ENCODE measurements around the gene EIF5B.

Gene EIF5B

GRCh38 chr2:99335911-99336803 is 1.0 kb upstream of the EIF5B start, which contains the start of gene TXNDC9:
Gene TXNDC9, minus strand, starts transcription at chr2:99336333. Its CDS starts 3,123 bp downstream, at chr2:99333210.
- H2BK12ac ChIP-seq (ENCODE audit: low read length in 2 of 2) = no peak within 1 kb of the TSS
- under 1% methylated on average over 53 of the region's 60 CpGs for WGBS

GRCh38 chr2:99336804-99337112 is 431 bp upstream of the EIF5B start:
- H2BK15ac ChIP-seq (ENCODE audit: low read depth, poor library complexity, severe bottlenecking) = no peak overlapping the region
- peaks cover 9% of the 10 kb centered on the region for H3K4me1 ChIP-seq (ENCODE audit: control insufficient read depth, insufficient read depth, low read depth, low read length)
- H3K4ac ChIP-seq (ENCODE audit: low read depth in 1 of 2, low read length in 2 of 2) = no peak overlapping the region
- peaks cover 2% of the 10 kb centered on the region for H3K79me1 ChIP-seq (replicated peaks; ENCODE audit: low read length, poor library complexity, severe bottlenecking)
- H2BK120ac ChIP-seq (ENCODE audit: low read depth, low read length) = no peak overlapping the region
- no peak overlapping the region for H4K91ac ChIP-seq (ENCODE audit: low read length)
- H2BK12ac ChIP-seq (ENCODE audit: low read length in 2 of 2) = no peak overlapping the region
- no peak overlapping the region for H2AK5ac ChIP-seq (ENCODE audit: low read length, severe bottlenecking)
- no peak overlapping the region for H3K14ac ChIP-seq (ENCODE audit: low read length in 2 of 2)
- H3K36me3 ChIP-seq (ENCODE audit: control insufficient read depth in 1 of 2, insufficient read depth in 2 of 2, low read depth in 1 of 2, low read length in 2 of 2) = peaks cover 5 to 17% of the 10 kb centered on the region in 2 experiments
- H3K23ac ChIP-seq (ENCODE audit: low read length in 2 of 2) = no peak overlapping the region
- H3K9ac ChIP-seq (ENCODE audit: low read length) = peak overlapping the region; percentile 95
- H3K18ac ChIP-seq (ENCODE audit: low read depth in 1 of 2, low read length in 2 of 2) = peak overlapping the region in 1 of 2 experiments; percentile 28
- no peak for DNase-seq
- H3K9me3 ChIP-seq (ENCODE audit: control insufficient read depth, low read length) = no peaks in the 10 kb centered on the region
- H2AFZ ChIP-seq (ENCODE audit: low read depth, low read length) = no peak overlapping the region
- WGBS = 6% methylated on average over 8 of the region's 8 CpGs
- peak overlapping the region; percentile 89 for H3K27ac ChIP-seq (ENCODE audit: low read length, poor library complexity, severe bottlenecking)
- no peak overlapping the region for H4K8ac ChIP-seq (ENCODE audit: low read length)
- no peaks in the 10 kb centered on the region for H3K27me3 ChIP-seq (ENCODE audit: control insufficient read depth in 1 of 2, insufficient read depth in 1 of 2, low read length in 2 of 2)
- H3K4me3 ChIP-seq (ENCODE audit: insufficient read depth in 1 of 2, low read depth in 1 of 2, low read length in 2 of 2) = peak overlapping the region; percentile 52 to 99
- H2BK5ac ChIP-seq (ENCODE audit: low read depth, low read length, poor library complexity, severe bottlenecking) = peak overlapping the region; percentile 79
- peak overlapping the region; percentile 75 for H3K4me2 ChIP-seq (ENCODE audit: low read length, poor library complexity, severe bottlenecking)

More at GRCh38 chr2:99335911-99336803, 1.0 kb upstream of the EIF5B start, which contains the start of gene TXNDC9:
- peak within 1 kb of the TSS; percentile 69 for H2BK15ac ChIP-seq (ENCODE audit: low read depth, poor library complexity, severe bottlenecking)
- peak within 1 kb of the TSS; percentile 91 to 99 for H3K4me3 ChIP-seq (ENCODE audit: insufficient read depth in 1 of 2, low read depth in 1 of 2, low read length in 2 of 2)
- peaks cover 2% of the 10 kb centered on the region for H3K79me1 ChIP-seq (replicated peaks; ENCODE audit: low read length, poor library complexity, severe bottlenecking)
- H3K9ac ChIP-seq (ENCODE audit: low read length) = peak within 1 kb of the TSS; percentile 96
- peak; percentile 100 for DNase-seq
- peaks cover 9% of the 10 kb centered on the region for H3K4me1 ChIP-seq (ENCODE audit: control insufficient read depth, insufficient read depth, low read depth, low read length)
- H2AFZ ChIP-seq (ENCODE audit: low read depth, low read length) = peak within 1 kb of the TSS; percentile 72
- H4K8ac ChIP-seq (ENCODE audit: low read length) = peak within 1 kb of the TSS; percentile 92
- H4K91ac ChIP-seq (ENCODE audit: low read length) = peak within 1 kb of the TSS; percentile 86
- peak within 1 kb of the TSS; percentile 76 to 99 for H3K18ac ChIP-seq (ENCODE audit: low read depth in 1 of 2, low read length in 2 of 2)
- H3K14ac ChIP-seq (ENCODE audit: low read length in 2 of 2) = peak within 1 kb of the TSS in 1 of 2 experiments; percentile 46
- peak within 1 kb of the TSS in 1 of 2 experiments; percentile 52 for H3K23ac ChIP-seq (ENCODE audit: low read length in 2 of 2)
- peak within 1 kb of the TSS; percentile 58 for H2AK5ac ChIP-seq (ENCODE audit: low read length, severe bottlenecking)
- H3K4ac ChIP-seq (ENCODE audit: low read depth in 1 of 2, low read length in 2 of 2) = peak within 1 kb of the TSS; percentile 51 to 83
- peak within 1 kb of the TSS; percentile 99 for H3K27ac ChIP-seq (ENCODE audit: low read length, poor library complexity, severe bottlenecking)
- H2BK120ac ChIP-seq (ENCODE audit: low read depth, low read length) = peak within 1 kb of the TSS; percentile 34
- H3K9me3 ChIP-seq (ENCODE audit: control insufficient read depth, low read length) = no peaks in the 10 kb centered on the region
- peaks cover 10 to 23% of the 10 kb centered on the region in 2 experiments for H3K36me3 ChIP-seq (ENCODE audit: control insufficient read depth in 1 of 2, insufficient read depth in 2 of 2, low read depth in 1 of 2, low read length in 2 of 2)
- peak within 1 kb of the TSS; percentile 90 for H2BK5ac ChIP-seq (ENCODE audit: low read depth, low read length, poor library complexity, severe bottlenecking)
- H3K27me3 ChIP-seq (ENCODE audit: control insufficient read depth in 1 of 2, insufficient read depth in 1 of 2, low read length in 2 of 2) = no peaks in the 10 kb centered on the region
- peak within 1 kb of the TSS; percentile 75 for H3K4me2 ChIP-seq (ENCODE audit: low read length, poor library complexity, severe bottlenecking)

- Histone ChIP-seq H3K4me2 (ENCODE audit: low read length, poor library complexity, severe bottlenecking) (peak overlapping the region; percentile 91), H2BK120ac (ENCODE audit: low read depth, low read length) (no peak overlapping the region), H4K8ac (ENCODE audit: low read length) (no peak overlapping the region), H3K4me3 (ENCODE audit: insufficient read depth in 1 of 2, low read depth in 1 of 2, low read length in 2 of 2) (peak overlapping the region; percentile 91 to 99), H2AK5ac (ENCODE audit: low read length, severe bottlenecking) (no peak overlapping the region), H3K27ac (ENCODE audit: low read length, poor library complexity, severe bottlenecking) (peak overlapping the region; percentile 67), H4K91ac (ENCODE audit: low read length) (no peak overlapping the region), H3K23ac (ENCODE audit: low read length in 2 of 2) (no peak overlapping the region), H3K79me1 (replicated peaks; ENCODE audit: low read length, poor library complexity, severe bottlenecking) (no peaks in the 10 kb centered on the region), H2BK15ac (ENCODE audit: low read depth, poor library complexity, severe bottlenecking) (no peak overlapping the region), H3K14ac (ENCODE audit: low read length in 2 of 2) (no peak overlapping the region), H2BK12ac (ENCODE audit: low read length in 2 of 2) (no peak overlapping the region), H2AFZ (ENCODE audit: low read depth, low read length) (no peak overlapping the region), H3K9me3 (ENCODE audit: control insufficient read depth, low read length) (no peaks in the 10 kb centered on the region), H3K9ac (ENCODE audit: low read length) (peak overlapping the region; percentile 95), H3K18ac (ENCODE audit: low read depth in 1 of 2, low read length in 2 of 2) (peak overlapping the region; percentile 30 to 54), H3K27me3 (ENCODE audit: control insufficient read depth in 1 of 2, insufficient read depth in 1 of 2, low read length in 2 of 2) (no peaks in the 10 kb centered on the region), H3K36me3 (ENCODE audit: control insufficient read depth in 1 of 2, insufficient read depth in 2 of 2, low read depth in 1 of 2, low read length in 2 of 2) (peaks cover 0 to 4% of the 10 kb centered on the region in 2 experiments), H2BK5ac (ENCODE audit: low read depth, low read length, poor library complexity, severe bottlenecking) (no peak overlapping the region), H3K4me1 (ENCODE audit: control insufficient read depth, insufficient read depth, low read depth, low read length) (peaks cover 9% of the 10 kb centered on the region), H3K4ac (ENCODE audit: low read depth in 1 of 2, low read length in 2 of 2) (peak overlapping the region in 1 of 2 experiments; percentile 47)
- DNase-seq = peak; percentile 41
- 12% methylated on average over 8 of the region's 17 CpGs for WGBS
These were observed 918 bp downstream of the EIF5B start for GRCh38 chr2:99338029-99338585.

- no peak overlapping the region for H4K8ac ChIP-seq (ENCODE audit: low read length)
- no peak overlapping the region for H2BK5ac ChIP-seq (ENCODE audit: low read depth, low read length, poor library complexity, severe bottlenecking)
- H2AK5ac ChIP-seq (ENCODE audit: low read length, severe bottlenecking) = no peak overlapping the region
- H2BK120ac ChIP-seq (ENCODE audit: low read depth, low read length) = no peak overlapping the region
- no peaks in the 10 kb centered on the region for H3K79me1 ChIP-seq (replicated peaks; ENCODE audit: low read length, poor library complexity, severe bottlenecking)
- no peak overlapping the region for H3K23ac ChIP-seq (ENCODE audit: low read length in 2 of 2)
- H3K27me3 ChIP-seq (ENCODE audit: control insufficient read depth in 1 of 2, insufficient read depth in 1 of 2, low read length in 2 of 2) = no peaks in the 10 kb centered on the region
- no peak overlapping the region for H3K4ac ChIP-seq (ENCODE audit: low read depth in 1 of 2, low read length in 2 of 2)
- WGBS = 99% methylated on average over 6 of the region's 8 CpGs
- H3K36me3 ChIP-seq (ENCODE audit: control insufficient read depth in 1 of 2, insufficient read depth in 2 of 2, low read depth in 1 of 2, low read length in 2 of 2) = no peaks in the 10 kb centered on the region
- no peak overlapping the region for H3K4me3 ChIP-seq (ENCODE audit: insufficient read depth in 1 of 2, low read depth in 1 of 2, low read length in 2 of 2)
- peaks cover 7% of the 10 kb centered on the region for H3K4me1 ChIP-seq (ENCODE audit: control insufficient read depth, insufficient read depth, low read depth, low read length)
- H3K27ac ChIP-seq (ENCODE audit: low read length, poor library complexity, severe bottlenecking) = no peak overlapping the region
- no peak overlapping the region for H2AFZ ChIP-seq (ENCODE audit: low read depth, low read length)
- H2BK15ac ChIP-seq (ENCODE audit: low read depth, poor library complexity, severe bottlenecking) = no peak overlapping the region
- no peak overlapping the region for H4K91ac ChIP-seq (ENCODE audit: low read length)
- H3K9ac ChIP-seq (ENCODE audit: low read length) = no peak overlapping the region
- H3K14ac ChIP-seq (ENCODE audit: low read length in 2 of 2) = no peak overlapping the region
- no peak overlapping the region for H3K4me2 ChIP-seq (ENCODE audit: low read length, poor library complexity, severe bottlenecking)
- no peak for DNase-seq
- no peak overlapping the region for H3K18ac ChIP-seq (ENCODE audit: low read depth in 1 of 2, low read length in 2 of 2)
- no peak overlapping the region for H2BK12ac ChIP-seq (ENCODE audit: low read length in 2 of 2)
- no peaks in the 10 kb centered on the region for H3K9me3 ChIP-seq (ENCODE audit: control insufficient read depth, low read length)
These were observed 3.6 kb downstream of the EIF5B start for GRCh38 chr2:99340669-99341236.
